GM21423 (cell line): ENCODE results near the gene AREL1.

Experiments used
- ATAC-seq: cut with Tn5 transposase; IDR thresholded peaks from one replicate; pipeline ENCODE4 v1.9.1; 2021; ENCODE audit warnings: mild to moderate bottlenecking, moderate library complexity; ENCODE audit not compliant: unreplicated experiment

AREL1 gene

GRCh38 chr14:74661726-74662450 lies 51.0 kb downstream of the AREL1 start:
- ATAC-seq, result no peak

GRCh38 chr14:74660863-74661262 lies 52.0 kb downstream of the AREL1 start:
- no peak for ATAC-seq

GRCh38 chr14:74660167-74660566 lies 52.7 kb downstream of the AREL1 start:
- no peak for ATAC-seq

GRCh38 chr14:74658535-74659131 lies 54.2 kb downstream of the AREL1 start:
- ATAC-seq, result no peak

- no peak for ATAC-seq
These were observed 55.9 kb downstream of the AREL1 start for GRCh38 chr14:74656964-74657363.

- no peak for ATAC-seq
These were observed 57.1 kb downstream of the AREL1 start for GRCh38 chr14:74655599-74656395.

DNA sequence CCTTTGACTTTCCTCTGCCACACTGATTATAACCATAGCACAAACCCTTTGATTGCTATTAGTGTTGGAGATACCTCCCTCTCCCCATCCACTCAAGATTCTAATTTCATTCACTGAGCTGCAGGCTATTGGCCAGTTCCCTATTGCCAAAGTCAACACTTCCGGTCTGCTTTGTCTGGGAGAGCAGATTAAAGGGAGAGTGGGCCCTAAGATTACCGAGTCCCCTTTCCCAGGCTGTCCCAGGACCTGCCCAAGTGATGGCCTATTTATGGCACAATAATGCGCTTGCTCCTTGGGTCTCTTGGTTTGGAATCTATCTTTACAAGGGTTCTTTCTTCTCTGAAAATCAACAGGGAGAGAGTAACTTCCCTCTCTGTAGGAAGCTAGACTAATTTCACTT lies 57.9 kb downstream of the AREL1 start:
- no peak for ATAC-seq

GRCh38 chr14:74653386-74654138 lies 59.3 kb downstream of the AREL1 start:
- ATAC-seq, result no peak

DNA sequence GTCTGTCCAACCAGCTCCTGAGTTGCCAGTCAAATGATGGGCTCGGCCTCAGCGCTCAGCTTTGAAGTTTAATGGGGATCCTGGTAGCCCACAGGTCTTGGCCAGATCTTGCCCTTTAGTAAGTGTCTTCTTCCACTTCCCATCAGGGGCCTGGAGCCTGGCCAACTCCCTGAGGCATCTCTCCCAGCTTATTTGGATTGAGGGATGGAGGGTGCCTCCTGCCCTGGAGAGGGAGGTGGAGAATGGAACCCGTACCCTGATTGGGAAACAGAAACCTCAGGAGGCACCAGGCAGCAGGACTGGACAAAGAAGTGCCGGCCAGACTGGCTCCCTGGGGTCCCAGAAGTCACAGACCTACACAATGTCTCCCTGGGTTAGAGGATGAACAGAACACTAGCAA lies 60.3 kb downstream of the AREL1 start:
- no peak for ATAC-seq

- no peak for ATAC-seq
These were observed 61.8 kb downstream of the AREL1 start for GRCh38 chr14:74650927-74651686.

DNA sequence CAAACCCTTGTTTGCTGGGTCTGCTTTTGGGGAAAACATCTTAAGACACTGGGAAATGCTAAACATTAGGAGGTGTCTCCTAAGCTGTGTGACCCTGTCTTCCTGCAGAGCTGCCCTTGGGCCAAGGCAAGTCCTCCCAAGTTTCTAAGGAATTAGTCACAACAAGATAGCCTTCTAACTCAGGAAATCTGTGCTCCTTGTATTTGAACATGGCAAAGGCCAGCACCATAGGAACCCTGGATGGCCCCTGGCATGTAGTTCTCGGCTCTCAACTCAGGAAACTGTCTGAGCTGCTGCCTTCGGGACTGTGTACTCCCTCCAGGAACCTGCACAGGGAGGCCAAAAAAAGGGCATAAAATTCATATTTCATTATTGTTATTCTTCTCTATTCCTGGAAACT lies 63.2 kb downstream of the AREL1 start:
- no peak for ATAC-seq

DNA sequence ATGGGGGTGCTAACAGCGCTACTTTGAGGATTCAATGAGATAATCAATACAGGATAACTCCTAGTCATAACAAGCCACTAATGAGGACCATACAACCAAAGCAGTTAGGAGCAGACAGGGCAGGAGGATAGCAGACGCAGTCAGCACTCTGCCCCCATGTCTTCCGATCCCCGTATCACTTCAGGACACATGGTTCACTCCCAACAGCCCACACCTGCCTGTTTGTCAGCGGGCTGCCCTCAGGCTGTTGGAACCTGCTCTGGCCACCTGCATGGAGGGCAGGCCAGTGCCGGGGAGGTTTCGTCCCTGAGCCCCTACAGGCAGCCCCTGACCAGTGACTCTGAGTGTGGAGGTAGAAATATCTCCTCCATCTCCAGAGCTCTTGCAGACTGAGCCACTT lies 63.7 kb downstream of the AREL1 start:
- no peak for ATAC-seq

- no peak for ATAC-seq
These were observed 64.3 kb downstream of the AREL1 start for GRCh38 chr14:74648601-74649000.

GRCh38 chr14:74647678-74648461 lies 65.0 kb downstream of the AREL1 start:
- no peak for ATAC-seq

- no peak for ATAC-seq
These were observed 65.7 kb downstream of the AREL1 start for GRCh38 chr14:74647061-74647677.

- ATAC-seq, result no peak
These were observed 67.0 kb downstream of the AREL1 start for GRCh38 chr14:74645756-74646470.

- ATAC-seq, result no peak
These were observed 67.6 kb downstream of the AREL1 start for GRCh38 chr14:74645244-74645643.

DNA sequence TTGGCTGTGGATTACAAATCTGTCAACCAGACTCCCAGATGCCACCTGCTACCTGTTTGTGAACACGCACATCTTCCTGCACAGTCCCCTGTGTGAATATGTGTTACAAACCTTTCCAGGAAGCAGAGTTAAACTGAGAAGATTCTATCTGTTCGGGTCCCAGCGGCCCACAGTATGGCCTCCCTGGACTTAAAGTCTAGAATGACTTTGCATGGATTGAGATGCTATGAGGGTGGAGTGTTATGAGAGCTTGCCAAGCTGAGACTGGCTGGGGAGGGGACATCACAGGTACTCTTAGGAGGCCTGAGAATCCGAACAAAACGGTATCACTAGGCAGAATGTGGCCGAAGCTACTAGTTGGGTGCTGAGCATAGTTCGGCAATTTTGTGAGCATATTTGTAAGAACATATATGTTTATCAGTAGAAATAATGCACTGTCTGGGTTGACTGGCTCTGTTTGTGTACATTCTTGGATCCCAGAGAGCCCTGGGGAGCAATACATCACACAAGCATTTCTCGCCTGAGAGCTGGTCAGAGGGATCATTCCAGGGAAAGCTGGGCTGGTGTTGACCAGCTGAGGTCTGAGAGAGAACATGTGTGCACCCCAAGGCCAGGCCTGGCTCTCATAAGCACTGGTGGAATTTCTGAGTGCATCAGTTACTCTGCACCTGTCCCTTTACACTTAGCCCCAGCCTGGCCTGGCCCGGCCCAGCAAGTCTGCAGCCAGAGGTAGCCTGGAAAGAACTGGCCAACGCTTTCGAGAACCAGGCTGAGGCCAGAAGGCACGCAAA lies 71.1 kb downstream of the AREL1 start:
- no peak for ATAC-seq
